ENCODE measurements around the gene ZNF792. TPM values are rescaled to one million over a fixed set of nuclear protein-coding genes. Genes with fewer than 3 reads are reported as not detected.

The ZNF792 gene
- polyA plus RNA-seq, 1 donor from 2014 or later: 3.7 TPM

DNA sequence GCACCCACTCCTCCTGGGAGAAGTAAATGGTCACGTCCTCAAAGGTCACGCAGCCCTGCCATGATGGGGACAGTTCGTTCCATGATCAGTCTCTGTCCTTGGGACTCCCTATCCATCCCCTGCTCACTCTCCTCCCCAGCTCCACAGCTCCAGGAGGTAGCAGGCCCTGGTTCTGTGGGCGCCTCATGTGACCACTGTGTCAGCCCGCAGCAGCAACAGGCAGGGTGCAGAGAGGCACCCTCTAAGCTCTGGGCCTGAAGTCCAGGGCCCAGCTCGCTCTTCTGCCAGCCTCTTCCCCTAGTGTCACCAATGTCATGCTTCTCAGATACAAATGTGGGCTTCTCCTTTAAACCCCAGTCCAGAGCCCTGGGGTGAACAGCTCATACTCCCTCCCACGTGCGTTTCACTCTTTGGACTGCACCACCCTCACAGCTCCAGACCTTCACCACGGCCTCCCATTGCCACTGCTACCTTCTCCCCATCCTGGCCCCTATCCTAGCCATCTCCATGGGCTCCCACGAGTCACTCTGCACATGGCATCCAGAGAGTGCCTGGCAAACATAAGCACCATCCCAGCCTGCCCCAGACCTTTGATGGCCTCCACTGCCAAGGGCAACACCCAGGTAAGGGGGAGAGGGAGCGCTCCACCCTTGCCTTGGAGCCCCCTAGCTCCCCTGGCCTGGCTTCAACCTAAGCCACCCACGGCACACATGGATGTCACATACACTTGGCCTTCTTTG lies 2.9 kb downstream of the ZNF792 start (continued):
- no peak for TF ChIP-seq EP300 (conservative IDR thresholded peaks at IDR 0.05; ENCODE audit: poor library complexity, severe bottlenecking)

DNA sequence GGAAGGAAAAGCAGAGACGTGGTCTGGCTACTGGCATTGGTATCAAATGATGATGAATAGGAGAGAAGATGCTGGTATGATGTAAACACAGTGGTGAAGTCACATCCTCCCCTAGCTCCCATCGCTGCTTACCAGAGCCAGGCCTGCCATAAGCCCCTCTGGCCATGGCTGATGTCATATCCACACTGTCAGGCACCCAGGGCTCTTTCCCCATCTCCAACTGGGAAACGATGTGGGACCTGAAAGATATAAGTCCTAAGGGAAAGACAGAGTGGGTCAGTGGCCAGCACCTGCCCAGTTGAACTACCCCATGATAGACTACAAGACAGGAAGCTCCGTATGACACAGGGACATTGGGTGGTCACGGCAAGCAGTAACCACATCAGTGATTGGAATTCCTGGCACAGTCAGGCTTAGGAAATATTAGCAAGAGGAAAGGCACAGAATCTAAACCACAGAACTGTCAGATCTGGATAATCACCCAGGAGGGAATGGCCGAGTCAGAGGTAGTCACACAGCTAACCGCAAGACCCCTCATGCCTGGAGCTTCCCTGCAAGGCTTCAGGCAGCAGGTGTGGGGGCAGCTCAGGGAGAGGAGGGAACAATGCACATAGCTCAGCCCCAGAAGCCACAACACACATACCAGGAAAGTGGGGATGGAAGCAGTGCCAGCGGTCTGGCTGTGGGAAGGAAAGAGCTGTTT lies 3.8 kb downstream of the ZNF792 start:
- peaks cover 6% of the 10 kb centered on the region for H3K79me2 ChIP-seq (replicated peaks; ENCODE audit: insufficient read depth, low read length)
- H3K9me3 ChIP-seq (ENCODE audit: low read length): peaks cover 25% of the 10 kb centered on the region
- H3K9me2 ChIP-seq (ENCODE audit: insufficient read depth, low read length): no peaks in the 10 kb centered on the region
- H3F3A ChIP-seq (ENCODE audit: insufficient read depth, low read length, poor library complexity, severe bottlenecking): no peaks in the 10 kb centered on the region
- no peak overlapping the region for H3K4me2 ChIP-seq (ENCODE audit: low read length)
- H3K27ac ChIP-seq (ENCODE audit: low read length): no peak overlapping the region
- H4K20me1 ChIP-seq (ENCODE audit: insufficient read depth): no peaks in the 10 kb centered on the region
- H3K36me3 ChIP-seq (ENCODE audit: insufficient read depth, low read length): peaks cover 35% of the 10 kb centered on the region
- no peak overlapping the region for H3K4me3 ChIP-seq (ENCODE audit: low read length)
- TF ChIP-seq, protein P1, sequence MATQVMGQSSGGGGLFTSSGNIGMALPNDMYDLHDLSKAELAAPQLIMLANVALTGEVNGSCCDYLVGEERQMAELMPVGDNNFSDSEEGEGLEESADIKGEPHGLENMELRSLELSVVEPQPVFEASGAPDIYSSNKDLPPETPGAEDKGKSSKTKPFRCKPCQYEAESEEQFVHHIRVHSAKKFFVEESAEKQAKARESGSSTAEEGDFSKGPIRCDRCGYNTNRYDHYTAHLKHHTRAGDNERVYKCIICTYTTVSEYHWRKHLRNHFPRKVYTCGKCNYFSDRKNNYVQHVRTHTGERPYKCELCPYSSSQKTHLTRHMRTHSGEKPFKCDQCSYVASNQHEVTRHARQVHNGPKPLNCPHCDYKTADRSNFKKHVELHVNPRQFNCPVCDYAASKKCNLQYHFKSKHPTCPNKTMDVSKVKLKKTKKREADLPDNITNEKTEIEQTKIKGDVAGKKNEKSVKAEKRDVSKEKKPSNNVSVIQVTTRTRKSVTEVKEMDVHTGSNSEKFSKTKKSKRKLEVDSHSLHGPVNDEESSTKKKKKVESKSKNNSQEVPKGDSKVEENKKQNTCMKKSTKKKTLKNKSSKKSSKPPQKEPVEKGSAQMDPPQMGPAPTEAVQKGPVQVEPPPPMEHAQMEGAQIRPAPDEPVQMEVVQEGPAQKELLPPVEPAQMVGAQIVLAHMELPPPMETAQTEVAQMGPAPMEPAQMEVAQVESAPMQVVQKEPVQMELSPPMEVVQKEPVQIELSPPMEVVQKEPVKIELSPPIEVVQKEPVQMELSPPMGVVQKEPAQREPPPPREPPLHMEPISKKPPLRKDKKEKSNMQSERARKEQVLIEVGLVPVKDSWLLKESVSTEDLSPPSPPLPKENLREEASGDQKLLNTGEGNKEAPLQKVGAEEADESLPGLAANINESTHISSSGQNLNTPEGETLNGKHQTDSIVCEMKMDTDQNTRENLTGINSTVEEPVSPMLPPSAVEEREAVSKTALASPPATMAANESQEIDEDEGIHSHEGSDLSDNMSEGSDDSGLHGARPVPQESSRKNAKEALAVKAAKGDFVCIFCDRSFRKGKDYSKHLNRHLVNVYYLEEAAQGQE (IDR thresholded peaks at IDR 0.05; ENCODE audit: borderline replicate concordance): no peak
- TF ChIP-seq EP300 (conservative IDR thresholded peaks at IDR 0.05; ENCODE audit: poor library complexity, severe bottlenecking): no peak
- no peak for TF ChIP-seq MXI1 (conservative IDR thresholded peaks at IDR 0.05; ENCODE audit: poor library complexity, severe bottlenecking)
- TF ChIP-seq, protein P2, sequence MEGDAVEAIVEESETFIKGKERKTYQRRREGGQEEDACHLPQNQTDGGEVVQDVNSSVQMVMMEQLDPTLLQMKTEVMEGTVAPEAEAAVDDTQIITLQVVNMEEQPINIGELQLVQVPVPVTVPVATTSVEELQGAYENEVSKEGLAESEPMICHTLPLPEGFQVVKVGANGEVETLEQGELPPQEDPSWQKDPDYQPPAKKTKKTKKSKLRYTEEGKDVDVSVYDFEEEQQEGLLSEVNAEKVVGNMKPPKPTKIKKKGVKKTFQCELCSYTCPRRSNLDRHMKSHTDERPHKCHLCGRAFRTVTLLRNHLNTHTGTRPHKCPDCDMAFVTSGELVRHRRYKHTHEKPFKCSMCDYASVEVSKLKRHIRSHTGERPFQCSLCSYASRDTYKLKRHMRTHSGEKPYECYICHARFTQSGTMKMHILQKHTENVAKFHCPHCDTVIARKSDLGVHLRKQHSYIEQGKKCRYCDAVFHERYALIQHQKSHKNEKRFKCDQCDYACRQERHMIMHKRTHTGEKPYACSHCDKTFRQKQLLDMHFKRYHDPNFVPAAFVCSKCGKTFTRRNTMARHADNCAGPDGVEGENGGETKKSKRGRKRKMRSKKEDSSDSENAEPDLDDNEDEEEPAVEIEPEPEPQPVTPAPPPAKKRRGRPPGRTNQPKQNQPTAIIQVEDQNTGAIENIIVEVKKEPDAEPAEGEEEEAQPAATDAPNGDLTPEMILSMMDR (IDR thresholded peaks at IDR 0.05; ENCODE audit: poor library complexity, severe bottlenecking): no peak
- H3K27me3 ChIP-seq (ENCODE audit: insufficient read depth, low read depth, low read length): no peaks in the 10 kb centered on the region
- no peak overlapping the region for H3K9ac ChIP-seq (ENCODE audit: low read length)
- H2AFZ ChIP-seq (ENCODE audit: low read depth, low read length): no peak overlapping the region

DNA sequence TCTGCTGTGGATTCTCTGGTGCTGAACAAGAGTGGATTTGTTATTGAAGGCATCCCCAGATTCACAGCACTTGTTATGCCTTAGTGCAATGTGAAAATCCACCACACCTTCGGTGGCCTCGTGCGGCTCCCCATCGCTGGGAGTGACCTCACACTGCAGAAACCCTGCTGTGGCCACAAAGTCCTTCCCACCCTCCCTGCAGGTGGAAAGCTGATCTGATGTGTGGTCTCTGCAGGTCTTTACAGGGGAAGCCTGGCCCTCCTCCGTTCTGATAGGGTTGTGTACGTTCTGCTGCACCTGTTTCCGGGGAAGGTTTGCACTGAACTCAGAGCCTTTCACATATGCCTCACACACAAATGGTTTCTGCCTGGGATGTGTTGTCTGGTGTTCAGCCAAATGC lies 5.0 kb downstream of the ZNF792 start:
- Histone ChIP-seq H3F3A (ENCODE audit: insufficient read depth, low read length, poor library complexity, severe bottlenecking) (no peaks in the 10 kb centered on the region), H3K4me3 (ENCODE audit: low read length) (no peak overlapping the region), H3K36me3 (ENCODE audit: insufficient read depth, low read length) (peaks cover 35% of the 10 kb centered on the region), H3K79me2 (replicated peaks; ENCODE audit: insufficient read depth, low read length) (peaks cover 6% of the 10 kb centered on the region), H3K9ac (ENCODE audit: low read length) (no peak overlapping the region), H4K20me1 (ENCODE audit: insufficient read depth) (no peaks in the 10 kb centered on the region), H2AFZ (ENCODE audit: low read depth, low read length) (no peak overlapping the region), H3K27me3 (ENCODE audit: insufficient read depth, low read depth, low read length) (no peaks in the 10 kb centered on the region), H3K4me2 (ENCODE audit: low read length) (no peak overlapping the region), H3K27ac (ENCODE audit: low read length) (no peak overlapping the region), H3K9me3 (ENCODE audit: low read length) (peaks cover 28% of the 10 kb centered on the region), H3K9me2 (ENCODE audit: insufficient read depth, low read length) (no peaks in the 10 kb centered on the region)
- TF ChIP-seq, protein P2 (IDR thresholded peaks at IDR 0.05; ENCODE audit: poor library complexity, severe bottlenecking): no peak
- TF ChIP-seq, protein P1 (IDR thresholded peaks at IDR 0.05; ENCODE audit: borderline replicate concordance): no peak
- TF ChIP-seq TAF1 (IDR thresholded peaks at IDR 0.05; ENCODE audit: low read depth): no peak
- TF ChIP-seq MXI1 (conservative IDR thresholded peaks at IDR 0.05; ENCODE audit: poor library complexity, severe bottlenecking): no peak
- TF ChIP-seq EZH2 (IDR thresholded peaks at IDR 0.05; ENCODE audit: borderline replicate concordance, insufficient read depth, low read length, poor library complexity, severe bottlenecking): no peak
- TF ChIP-seq POLR2AphosphoS5 (IDR thresholded peaks at IDR 0.05): no peak
- no peak for TF ChIP-seq SMC3 (conservative IDR thresholded peaks at IDR 0.05; ENCODE audit: poor library complexity)

Data from neural cell (in vitro differentiated cells).